GM18519 (cell line): Measurements from ENCODE around the gene FADS6.
"Not testable (repeated sequence)": the region's sequence is repeated elsewhere in the genome, so short reads cannot be mapped to it uniquely, and the experiment has no call there.

Source experiments
- ATAC-seq: cut with Tn5 transposase; IDR thresholded peaks from one replicate; pipeline ENCODE4 v1.9.1; 2021; ENCODE audit warnings: mild to moderate bottlenecking, moderate library complexity; ENCODE audit not compliant: unreplicated experiment, low FRiP score

Gene FADS6

GRCh38 chr17:74870512-74870911 is 22.9 kb downstream of the FADS6 start:
- no peak for ATAC-seq

- ATAC-seq, result not testable (repeated sequence)
These were observed 23.4 kb downstream of the FADS6 start for GRCh38 chr17:74870028-74870427.

GRCh38 chr17:74868908-74869255 is 24.6 kb downstream of the FADS6 start:
- no peak for ATAC-seq

GRCh38 chr17:74868251-74868907 is 25.1 kb downstream of the FADS6 start:
- ATAC-seq, result no peak

GRCh38 chr17:74866198-74866835 is 27.1 kb downstream of the FADS6 start:
- ATAC-seq, result no peak

- ATAC-seq, result no peak
These were observed 27.8 kb downstream of the FADS6 start for GRCh38 chr17:74865504-74866197.

GRCh38 chr17:74864866-74865395 is 28.5 kb downstream of the FADS6 start:
- no peak for ATAC-seq

GRCh38 chr17:74864297-74864865 is 29.1 kb downstream of the FADS6 start:
- ATAC-seq, result no peak

GRCh38 chr17:74863420-74864296 is 29.8 kb downstream of the FADS6 start:
- ATAC-seq, result no peak

GRCh38 chr17:74862919-74863318 is 30.5 kb downstream of the FADS6 start:
- no peak for ATAC-seq

- ATAC-seq, result no peak
These were observed 31.1 kb downstream of the FADS6 start for GRCh38 chr17:74862108-74862901.

- ATAC-seq, result no peak
These were observed 31.7 kb downstream of the FADS6 start for GRCh38 chr17:74861662-74862107.

- no peak for ATAC-seq
These were observed 32.4 kb downstream of the FADS6 start for GRCh38 chr17:74860872-74861661.

GRCh38 chr17:74860229-74860871 is 33.1 kb downstream of the FADS6 start:
- no peak for ATAC-seq

GRCh38 chr17:74859459-74860228 is 33.8 kb downstream of the FADS6 start, which contains the start of gene GRIN2C:
Gene GRIN2C, minus strand, starts transcription at chr17:74859885. Its CDS starts 4,793 bp downstream, at chr17:74855092.
- no peak for ATAC-seq

- no peak for ATAC-seq
These were observed 34.6 kb downstream of the FADS6 start for GRCh38 chr17:74858672-74859458.
